A673 (cell line): ENCODE measurements around the gene SLIT1.

Experiments
- CTCF ChIP-seq: fragments of 300-800, 200-600 bp; sonication (generic); conservative IDR thresholded peaks from 2 replicates; pipeline ENCODE4 v1.5.1; 2017; ENCODE audit warnings: low read depth, mild to moderate bottlenecking, antibody characterized with exemption, low read length, moderate library complexity, mixed read lengths
- EZH2 ChIP-seq: fragments of 200-600 bp; sonication (generic); IDR thresholded peaks from 2 replicates; pipeline ENCODE4 v1.6.1; 2017; ENCODE audit warnings: borderline replicate concordance, low read depth, mild to moderate bottlenecking, mixed read lengths, antibody characterized with exemption, low read length; ENCODE audit not compliant: poor library complexity, severe bottlenecking

GRCh38 chr10:97123765-97124164 lies 62.0 kb downstream of the SLIT1 start:
- no peak for TF ChIP-seq CTCF
- no peak for TF ChIP-seq EZH2
